ENCODE measurements around the gene HTD2.

Gene HTD2

GRCh38 chr3:58317811-58318210 lies 11.5 kb downstream of the HTD2 start:
- TF ChIP-seq CTCF (conservative IDR thresholded peaks at IDR 0.05; ENCODE audit: low read depth, low read length) = no peak
- no peak for DNase-seq (ENCODE audit: low read depth)
- H3K4me3 ChIP-seq (ENCODE audit: low read length) = no peak overlapping the region

- no peak for TF ChIP-seq CTCF (conservative IDR thresholded peaks at IDR 0.05; ENCODE audit: low read depth, low read length)
- H3K4me3 ChIP-seq (ENCODE audit: low read length) = no peak overlapping the region
- DNase-seq (ENCODE audit: low read depth) = no peak
Observed at GRCh38 chr3:58321791-58322190, 15.5 kb downstream of the HTD2 start.

- DNase-seq (ENCODE audit: low read depth) = no peak
- H3K4me3 ChIP-seq (ENCODE audit: low read length) = no peak overlapping the region
- TF ChIP-seq CTCF (conservative IDR thresholded peaks at IDR 0.05; ENCODE audit: low read depth, low read length) = no peak
Observed at GRCh38 chr3:58322793-58323192, 16.5 kb downstream of the HTD2 start.

GRCh38 chr3:58323529-58324390 lies 17.4 kb downstream of the HTD2 start:
- no peak for DNase-seq (ENCODE audit: low read depth)

GRCh38 chr3:58324391-58325390 lies 18.4 kb downstream of the HTD2 start:
- no peak for DNase-seq (ENCODE audit: low read depth)
- TF ChIP-seq CTCF (conservative IDR thresholded peaks at IDR 0.05; ENCODE audit: low read depth, low read length) = no peak
- no peak overlapping the region for H3K4me3 ChIP-seq (ENCODE audit: low read length)

More at GRCh38 chr3:58323529-58324390, 17.4 kb downstream of the HTD2 start:
- TF ChIP-seq CTCF (conservative IDR thresholded peaks at IDR 0.05; ENCODE audit: low read depth, low read length) = no peak
- no peak overlapping the region for H3K4me3 ChIP-seq (ENCODE audit: low read length)

- DNase-seq (ENCODE audit: low read depth) = no peak
- H3K4me3 ChIP-seq (ENCODE audit: low read length) = no peak overlapping the region
- TF ChIP-seq CTCF (conservative IDR thresholded peaks at IDR 0.05; ENCODE audit: low read depth, low read length) = no peak
Observed at GRCh38 chr3:58325525-58325992, 19.2 kb downstream of the HTD2 start.
